ENCODE measurements around the gene SPAG6. TPM values are rescaled to one million over a fixed set of nuclear protein-coding genes. Genes with fewer than 3 reads are reported as not detected.

SPAG6 gene
- total and polyA plus RNA-seq, 9 of the 15 experiments (the other 6 are each of a cell fraction or from before 2014, with no cell fraction given) = 3.5 to 23.1 (median 11.8) TPM

DNA sequence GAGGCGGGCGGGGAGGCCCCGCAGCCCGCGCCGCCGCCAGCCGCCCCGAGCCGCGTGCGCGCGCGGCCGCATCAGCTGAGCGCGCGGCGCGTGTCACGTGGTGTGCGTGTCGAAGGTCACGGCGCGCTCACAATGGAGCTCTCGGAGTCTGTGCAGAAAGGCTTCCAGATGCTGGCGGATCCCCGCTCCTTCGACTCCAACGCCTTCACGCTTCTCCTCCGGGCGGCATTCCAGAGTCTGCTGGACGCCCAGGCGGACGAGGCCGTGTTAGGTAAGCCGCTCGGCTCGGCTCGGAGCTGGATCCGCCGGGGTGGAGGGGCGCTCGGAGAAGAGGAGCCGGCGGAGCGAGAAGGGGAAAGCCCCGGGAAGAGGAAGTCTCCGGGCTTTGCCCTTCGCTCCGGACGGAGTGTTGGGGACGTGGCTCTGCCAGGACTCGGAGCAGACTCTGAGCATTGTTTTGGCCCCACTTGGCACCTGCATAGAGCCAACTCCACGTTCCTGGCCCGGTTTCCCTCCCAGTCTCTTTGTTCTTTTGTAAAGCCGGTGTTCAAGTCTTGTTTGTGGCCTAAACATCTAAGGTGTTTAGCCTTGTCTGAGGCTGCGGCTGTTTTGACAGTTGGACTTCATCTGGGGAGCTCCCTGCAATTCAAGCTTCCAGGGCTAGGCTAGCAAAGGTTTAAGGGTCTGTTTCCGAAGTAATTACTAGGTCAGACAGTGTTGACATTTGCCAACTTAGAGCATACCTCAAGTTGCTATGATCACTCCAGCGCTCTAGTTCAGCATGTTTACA is 28.8 kb upstream of the SPAG6 start, which contains the start of gene COMMD3 (continued):
- TF ChIP-seq, protein P1, sequence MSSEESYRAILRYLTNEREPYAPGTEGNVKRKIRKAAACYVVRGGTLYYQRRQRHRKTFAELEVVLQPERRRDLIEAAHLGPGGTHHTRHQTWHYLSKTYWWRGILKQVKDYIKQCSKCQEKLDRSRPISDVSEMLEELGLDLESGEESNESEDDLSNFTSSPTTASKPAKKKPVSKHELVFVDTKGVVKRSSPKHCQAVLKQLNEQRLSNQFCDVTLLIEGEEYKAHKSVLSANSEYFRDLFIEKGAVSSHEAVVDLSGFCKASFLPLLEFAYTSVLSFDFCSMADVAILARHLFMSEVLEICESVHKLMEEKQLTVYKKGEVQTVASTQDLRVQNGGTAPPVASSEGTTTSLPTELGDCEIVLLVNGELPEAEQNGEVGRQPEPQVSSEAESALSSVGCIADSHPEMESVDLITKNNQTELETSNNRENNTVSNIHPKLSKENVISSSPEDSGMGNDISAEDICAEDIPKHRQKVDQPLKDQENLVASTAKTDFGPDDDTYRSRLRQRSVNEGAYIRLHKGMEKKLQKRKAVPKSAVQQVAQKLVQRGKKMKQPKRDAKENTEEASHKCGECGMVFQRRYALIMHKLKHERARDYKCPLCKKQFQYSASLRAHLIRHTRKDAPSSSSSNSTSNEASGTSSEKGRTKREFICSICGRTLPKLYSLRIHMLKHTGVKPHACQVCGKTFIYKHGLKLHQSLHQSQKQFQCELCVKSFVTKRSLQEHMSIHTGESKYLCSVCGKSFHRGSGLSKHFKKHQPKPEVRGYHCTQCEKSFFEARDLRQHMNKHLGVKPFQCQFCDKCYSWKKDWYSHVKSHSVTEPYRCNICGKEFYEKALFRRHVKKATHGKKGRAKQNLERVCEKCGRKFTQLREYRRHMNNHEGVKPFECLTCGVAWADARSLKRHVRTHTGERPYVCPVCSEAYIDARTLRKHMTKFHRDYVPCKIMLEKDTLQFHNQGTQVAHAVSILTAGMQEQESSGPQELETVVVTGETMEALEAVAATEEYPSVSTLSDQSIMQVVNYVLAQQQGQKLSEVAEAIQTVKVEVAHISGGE (CRISPR knock-in tag; IDR thresholded peaks at IDR 0.05) = peak in 2 of 3 experiments; percentile 58 to 90; a peak in 3 of 6 replicates
- TF ChIP-seq HSF4 (CRISPR knock-in tag; IDR thresholded peaks at IDR 0.05; ENCODE audit: borderline replicate concordance) (no peak), XRCC4 (IDR thresholded peaks at IDR 0.05; ENCODE audit: extremely low read depth, insufficient read depth, insufficient read length) (no peak), KAT2B (IDR thresholded peaks at IDR 0.05; ENCODE audit: low read depth, low read length) (no peak), HDGF (IDR thresholded peaks at IDR 0.05) (no peak), ZNF253 (CRISPR knock-in tag; conservative IDR thresholded peaks at IDR 0.05) (no peak), NFXL1 (CRISPR knock-in tag; IDR thresholded peaks at IDR 0.05) (no peak), ZNF586 (CRISPR knock-in tag; conservative IDR thresholded peaks at IDR 0.05) (no peak), FOXJ3 (CRISPR knock-in tag; IDR thresholded peaks at IDR 0.05) (no peak), PCBP2 (IDR thresholded peaks at IDR 0.05; ENCODE audit: low read depth, low read length, poor library complexity, severe bottlenecking) (no peak), POLR2A (conservative IDR thresholded peaks at IDR 0.05) (peak; percentile 89), ZNF696 (CRISPR knock-in tag; conservative IDR thresholded peaks at IDR 0.05) (no peak), MED1 (CRISPR knock-in tag; IDR thresholded peaks at IDR 0.05; ENCODE audit: borderline replicate concordance) (no peak), ZNF445 (CRISPR knock-in tag; IDR thresholded peaks at IDR 0.05; ENCODE audit: low read depth) (no peak), JUNB (CRISPR knock-in tag; conservative IDR thresholded peaks at IDR 0.05) (no peak), PHB (CRISPR knock-in tag; IDR thresholded peaks at IDR 0.05) (no peak)
- TF ChIP-seq, protein P2, sequence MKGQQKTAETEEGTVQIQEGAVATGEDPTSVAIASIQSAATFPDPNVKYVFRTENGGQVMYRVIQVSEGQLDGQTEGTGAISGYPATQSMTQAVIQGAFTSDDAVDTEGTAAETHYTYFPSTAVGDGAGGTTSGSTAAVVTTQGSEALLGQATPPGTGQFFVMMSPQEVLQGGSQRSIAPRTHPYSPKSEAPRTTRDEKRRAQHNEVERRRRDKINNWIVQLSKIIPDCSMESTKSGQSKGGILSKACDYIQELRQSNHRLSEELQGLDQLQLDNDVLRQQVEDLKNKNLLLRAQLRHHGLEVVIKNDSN (CRISPR knock-in tag; IDR thresholded peaks at IDR 0.05) = peak; percentile 89
- TF ChIP-seq, protein P3, sequence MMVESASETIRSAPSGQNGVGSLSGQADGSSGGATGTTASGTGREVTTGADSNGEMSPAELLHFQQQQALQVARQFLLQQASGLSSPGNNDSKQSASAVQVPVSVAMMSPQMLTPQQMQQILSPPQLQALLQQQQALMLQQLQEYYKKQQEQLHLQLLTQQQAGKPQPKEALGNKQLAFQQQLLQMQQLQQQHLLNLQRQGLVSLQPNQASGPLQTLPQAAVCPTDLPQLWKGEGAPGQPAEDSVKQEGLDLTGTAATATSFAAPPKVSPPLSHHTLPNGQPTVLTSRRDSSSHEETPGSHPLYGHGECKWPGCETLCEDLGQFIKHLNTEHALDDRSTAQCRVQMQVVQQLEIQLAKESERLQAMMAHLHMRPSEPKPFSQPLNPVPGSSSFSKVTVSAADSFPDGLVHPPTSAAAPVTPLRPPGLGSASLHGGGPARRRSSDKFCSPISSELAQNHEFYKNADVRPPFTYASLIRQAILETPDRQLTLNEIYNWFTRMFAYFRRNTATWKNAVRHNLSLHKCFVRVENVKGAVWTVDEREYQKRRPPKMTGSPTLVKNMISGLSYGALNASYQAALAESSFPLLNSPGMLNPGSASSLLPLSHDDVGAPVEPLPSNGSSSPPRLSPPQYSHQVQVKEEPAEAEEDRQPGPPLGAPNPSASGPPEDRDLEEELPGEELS (CRISPR knock-in tag; IDR thresholded peaks at IDR 0.05; ENCODE audit: borderline replicate concordance) = no peak
- TF ChIP-seq, protein P4, sequence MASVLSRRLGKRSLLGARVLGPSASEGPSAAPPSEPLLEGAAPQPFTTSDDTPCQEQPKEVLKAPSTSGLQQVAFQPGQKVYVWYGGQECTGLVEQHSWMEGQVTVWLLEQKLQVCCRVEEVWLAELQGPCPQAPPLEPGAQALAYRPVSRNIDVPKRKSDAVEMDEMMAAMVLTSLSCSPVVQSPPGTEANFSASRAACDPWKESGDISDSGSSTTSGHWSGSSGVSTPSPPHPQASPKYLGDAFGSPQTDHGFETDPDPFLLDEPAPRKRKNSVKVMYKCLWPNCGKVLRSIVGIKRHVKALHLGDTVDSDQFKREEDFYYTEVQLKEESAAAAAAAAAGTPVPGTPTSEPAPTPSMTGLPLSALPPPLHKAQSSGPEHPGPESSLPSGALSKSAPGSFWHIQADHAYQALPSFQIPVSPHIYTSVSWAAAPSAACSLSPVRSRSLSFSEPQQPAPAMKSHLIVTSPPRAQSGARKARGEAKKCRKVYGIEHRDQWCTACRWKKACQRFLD (CRISPR knock-in tag; IDR thresholded peaks at IDR 0.05) = peak; percentile 74; the same call in 1 of the 2 replicates
- TF ChIP-seq, protein P5, sequence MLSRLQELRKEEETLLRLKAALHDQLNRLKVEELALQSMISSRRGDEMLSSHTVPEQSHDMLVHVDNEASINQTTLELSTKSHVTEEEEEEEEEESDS (CRISPR knock-in tag; IDR thresholded peaks at IDR 0.05) = no peak
